ENCODE data around the gene SUSD4. TPM values are rescaled to one million over a fixed set of nuclear protein-coding genes. Genes with fewer than 3 reads are reported as not detected.

SUSD4 gene
- total RNA-seq, 1 experiment from 2014 or later, result 7.2 TPM

GRCh38 chr1:223308136-223308535 is 55.8 kb downstream of the SUSD4 start:
- no peaks in the 10 kb centered on the region for H3K36me3 Mint-ChIP-seq (ENCODE audit: insufficient read depth, unreplicated experiment)
- CTCF ChIA-PET, result no interaction called here
- DNase-seq, result no peak
- peaks cover 13% of the 10 kb centered on the region for H3K27me3 Mint-ChIP-seq (ENCODE audit: unreplicated experiment)
- H3K4me3 Mint-ChIP-seq (ENCODE audit: low read depth, unreplicated experiment), result no peak overlapping the region
- H3K9me3 Mint-ChIP-seq (ENCODE audit: low read depth, unreplicated experiment), result no peaks in the 10 kb centered on the region
- H3K4me1 Mint-ChIP-seq (ENCODE audit: low read depth, unreplicated experiment), result no peaks in the 10 kb centered on the region
- no peak for TF ChIP-seq CTCF (IDR thresholded peaks at IDR 0.05; ENCODE audit: unreplicated experiment)
- intact Hi-C loops (cut with micrococcal nuclease; ENCODE audit: unreplicated experiment), result no loop called here
- H3K27ac Mint-ChIP-seq (ENCODE audit: unreplicated experiment), result no peak overlapping the region
- BruUV-seq (replicated peaks), result no TSS peak

GRCh38 chr1:223307544-223307943 is 56.4 kb downstream of the SUSD4 start:
- CTCF ChIA-PET, result no interaction called here
- peaks cover 13% of the 10 kb centered on the region for H3K27me3 Mint-ChIP-seq (ENCODE audit: unreplicated experiment)
- no peak for DNase-seq
- TF ChIP-seq CTCF (IDR thresholded peaks at IDR 0.05; ENCODE audit: unreplicated experiment), result no peak
- H3K4me3 Mint-ChIP-seq (ENCODE audit: low read depth, unreplicated experiment), result no peak overlapping the region
- intact Hi-C loops (cut with micrococcal nuclease; ENCODE audit: unreplicated experiment), result no loop called here
- no peaks in the 10 kb centered on the region for H3K4me1 Mint-ChIP-seq (ENCODE audit: low read depth, unreplicated experiment)
- H3K9me3 Mint-ChIP-seq (ENCODE audit: low read depth, unreplicated experiment), result no peaks in the 10 kb centered on the region
- BruUV-seq (replicated peaks), result no TSS peak
- H3K27ac Mint-ChIP-seq (ENCODE audit: unreplicated experiment), result no peak overlapping the region
- no peaks in the 10 kb centered on the region for H3K36me3 Mint-ChIP-seq (ENCODE audit: insufficient read depth, unreplicated experiment)

- CTCF ChIA-PET, result interaction anchor here (0.6 kb wide), 1 partner anchor 965 kb away, joined by 3 read pairs; no protein-coding TSS in a partner anchor
- BruUV-seq (replicated peaks), result no TSS peak
- Mint-ChIP-seq H3K4me3 (ENCODE audit: low read depth, unreplicated experiment) (no peak overlapping the region), H3K36me3 (ENCODE audit: insufficient read depth, unreplicated experiment) (no peaks in the 10 kb centered on the region), H3K27me3 (ENCODE audit: unreplicated experiment) (peaks cover 13% of the 10 kb centered on the region), H3K27ac (ENCODE audit: unreplicated experiment) (no peak overlapping the region), H3K9me3 (ENCODE audit: low read depth, unreplicated experiment) (no peaks in the 10 kb centered on the region), H3K4me1 (ENCODE audit: low read depth, unreplicated experiment) (no peaks in the 10 kb centered on the region)
- no peak for DNase-seq
- intact Hi-C loops (cut with micrococcal nuclease; ENCODE audit: unreplicated experiment), result no loop called here
- TF ChIP-seq CTCF (IDR thresholded peaks at IDR 0.05; ENCODE audit: unreplicated experiment), result no peak
Measured at GRCh38 chr1:223304931-223305330, 59.0 kb downstream of the SUSD4 start.

GRCh38 chr1:223301371-223301770 is 62.6 kb downstream of the SUSD4 start:
- no peak for TF ChIP-seq CTCF (IDR thresholded peaks at IDR 0.05; ENCODE audit: unreplicated experiment)
- intact Hi-C loops (cut with micrococcal nuclease; ENCODE audit: unreplicated experiment), result no loop called here
- Mint-ChIP-seq H3K36me3 (ENCODE audit: insufficient read depth, unreplicated experiment) (no peaks in the 10 kb centered on the region), H3K4me1 (ENCODE audit: low read depth, unreplicated experiment) (no peaks in the 10 kb centered on the region), H3K4me3 (ENCODE audit: low read depth, unreplicated experiment) (no peak overlapping the region), H3K9me3 (ENCODE audit: low read depth, unreplicated experiment) (no peaks in the 10 kb centered on the region), H3K27ac (ENCODE audit: unreplicated experiment) (no peak overlapping the region), H3K27me3 (ENCODE audit: unreplicated experiment) (no peaks in the 10 kb centered on the region)
- CTCF ChIA-PET, result no interaction called here
- no peak for DNase-seq
- no TSS peak for BruUV-seq (replicated peaks)
